ENCODE data around the gene CCDC92. TPM values are rescaled to one million over a fixed set of nuclear protein-coding genes. Genes with fewer than 3 reads are reported as not detected.

Gene CCDC92
- total RNA-seq, 1 donor from 2014 or later: 21.5 TPM

- Mint-ChIP-seq H3K4me3 (no peak overlapping the region), H3K36me3 (ENCODE audit: low read depth) (peaks cover 54% of the 10 kb centered on the region), H3K4me1 (no peaks in the 10 kb centered on the region), H3K27ac (no peak overlapping the region), H3K27me3 (no peaks in the 10 kb centered on the region), H3K9me3 (no peaks in the 10 kb centered on the region)
- DNase-seq (no peak), ATAC-seq (ENCODE audit: low read depth) (no peak)
- intact Hi-C loops (cut with micrococcal nuclease): no loop called here
- ChIA-PET CTCF (no interaction called here), POLR2A (no interaction called here)
- TF ChIP-seq, protein P1, sequence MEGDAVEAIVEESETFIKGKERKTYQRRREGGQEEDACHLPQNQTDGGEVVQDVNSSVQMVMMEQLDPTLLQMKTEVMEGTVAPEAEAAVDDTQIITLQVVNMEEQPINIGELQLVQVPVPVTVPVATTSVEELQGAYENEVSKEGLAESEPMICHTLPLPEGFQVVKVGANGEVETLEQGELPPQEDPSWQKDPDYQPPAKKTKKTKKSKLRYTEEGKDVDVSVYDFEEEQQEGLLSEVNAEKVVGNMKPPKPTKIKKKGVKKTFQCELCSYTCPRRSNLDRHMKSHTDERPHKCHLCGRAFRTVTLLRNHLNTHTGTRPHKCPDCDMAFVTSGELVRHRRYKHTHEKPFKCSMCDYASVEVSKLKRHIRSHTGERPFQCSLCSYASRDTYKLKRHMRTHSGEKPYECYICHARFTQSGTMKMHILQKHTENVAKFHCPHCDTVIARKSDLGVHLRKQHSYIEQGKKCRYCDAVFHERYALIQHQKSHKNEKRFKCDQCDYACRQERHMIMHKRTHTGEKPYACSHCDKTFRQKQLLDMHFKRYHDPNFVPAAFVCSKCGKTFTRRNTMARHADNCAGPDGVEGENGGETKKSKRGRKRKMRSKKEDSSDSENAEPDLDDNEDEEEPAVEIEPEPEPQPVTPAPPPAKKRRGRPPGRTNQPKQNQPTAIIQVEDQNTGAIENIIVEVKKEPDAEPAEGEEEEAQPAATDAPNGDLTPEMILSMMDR (IDR thresholded peaks at IDR 0.05): no peak
Measured at GRCh38 chr12:123945287-123946151, 27.1 kb downstream of the CCDC92 start.

GRCh38 chr12:123944696-123945095, 27.9 kb downstream of the CCDC92 start:
- POLR2A ChIA-PET: no interaction called here
- CTCF ChIA-PET: no interaction called here
- no peaks in the 10 kb centered on the region for H3K27me3 Mint-ChIP-seq
- H3K27ac Mint-ChIP-seq: no peak overlapping the region
- no peak for DNase-seq
- H3K4me3 Mint-ChIP-seq: no peak overlapping the region
- TF ChIP-seq, protein P1 (IDR thresholded peaks at IDR 0.05): no peak
- no peak for ATAC-seq (ENCODE audit: low read depth)
- H3K4me1 Mint-ChIP-seq: no peaks in the 10 kb centered on the region
- intact Hi-C loops (cut with micrococcal nuclease): no loop called here
- H3K9me3 Mint-ChIP-seq: no peaks in the 10 kb centered on the region
- peaks cover 56% of the 10 kb centered on the region for H3K36me3 Mint-ChIP-seq (ENCODE audit: low read depth)

- Mint-ChIP-seq H3K27ac (no peak overlapping the region), H3K4me3 (no peak overlapping the region)
- POLR2A ChIA-PET: no interaction called here
Measured at GRCh38 chr12:123943816-123944215, 28.8 kb downstream of the CCDC92 start.

GRCh38 chr12:123942911-123943648, 29.6 kb downstream of the CCDC92 start:
- no peaks in the 10 kb centered on the region for H3K27me3 Mint-ChIP-seq
- ChIA-PET POLR2A (no interaction called here), CTCF (no interaction called here)
- no peak for DNase-seq
- H3K4me3 Mint-ChIP-seq: no peak overlapping the region
- no peak for ATAC-seq (ENCODE audit: low read depth)
- intact Hi-C loops (cut with micrococcal nuclease): no loop called here
- no peak overlapping the region for H3K27ac Mint-ChIP-seq
- H3K9me3 Mint-ChIP-seq: no peaks in the 10 kb centered on the region
- TF ChIP-seq, protein P1 (IDR thresholded peaks at IDR 0.05): no peak
- peaks cover 50% of the 10 kb centered on the region for H3K36me3 Mint-ChIP-seq (ENCODE audit: low read depth)
- peaks cover 11% of the 10 kb centered on the region for H3K4me1 Mint-ChIP-seq

More at GRCh38 chr12:123943816-123944215, 28.8 kb downstream of the CCDC92 start:
- H3K9me3 Mint-ChIP-seq: no peaks in the 10 kb centered on the region
- peaks cover 55% of the 10 kb centered on the region for H3K36me3 Mint-ChIP-seq (ENCODE audit: low read depth)
- H3K4me1 Mint-ChIP-seq: peaks cover 4% of the 10 kb centered on the region
- TF ChIP-seq, protein P1 (IDR thresholded peaks at IDR 0.05): no peak
- no peak for DNase-seq
- intact Hi-C loops (cut with micrococcal nuclease): no loop called here
- no peaks in the 10 kb centered on the region for H3K27me3 Mint-ChIP-seq
- no peak for ATAC-seq (ENCODE audit: low read depth)
- CTCF ChIA-PET: no interaction called here

GRCh38 chr12:123942238-123942653, 30.4 kb downstream of the CCDC92 start:
- intact Hi-C loops (cut with micrococcal nuclease): no loop called here
- Mint-ChIP-seq H3K4me3 (no peak overlapping the region), H3K27ac (no peak overlapping the region), H3K27me3 (no peaks in the 10 kb centered on the region), H3K4me1 (peaks cover 19% of the 10 kb centered on the region), H3K9me3 (no peaks in the 10 kb centered on the region), H3K36me3 (ENCODE audit: low read depth) (peaks cover 52% of the 10 kb centered on the region)
- TF ChIP-seq, protein P1 (IDR thresholded peaks at IDR 0.05): no peak
- CTCF ChIA-PET: no interaction called here
- DNase-seq: no peak
- POLR2A ChIA-PET: no interaction called here
- ATAC-seq (ENCODE audit: low read depth): no peak

Data from activated B cell treated with CpG ODN at 0.5 μM for 24 hours (primary cell).